IMR-90 (cell line): ENCODE results near the gene MCM3AP. TPM values are rescaled to one million over a fixed set of nuclear protein-coding genes. Genes with fewer than 3 reads are reported as not detected.

Experiments
- ATAC-seq: fragments of 200-7000 bp; cut with Tn5 transposase; 2 replicates; pipeline ENCODE4 v1.9.1; 2020; ENCODE audit warnings: low read depth, mild to moderate bottlenecking, moderate library complexity
- BruUV-seq: library from RNA; stranded (reverse); fragments of 400-500 nt; replicated peaks from 2 replicates; lab custom pipeline; 2021; lab: Mats Ljungman, UMichigan
- CTCF ChIA-PET: fragments of 300-600 bp; formaldehyde crosslinking; extraction: SDS; loops from one replicate; lab custom pipeline; 2021; ENCODE audit warnings: antibody characterized with exemption; lab: Yijun Ruan, JAX
- POLR2A ChIA-PET: fragments of 300-600 bp; sonication (Branson Sonifier 250); formaldehyde crosslinking; loops from one replicate; lab custom pipeline; 2022; ENCODE audit warnings: antibody characterized with exemption; ENCODE audit not compliant: unreplicated experiment; lab: Charles Lee
- DNase-seq: peaks from one replicate; pipeline ENCODE4 v3.0.0; 2013
- H2AFZ ChIP-seq: replicated peaks from 2 replicates; pipeline ENCODE3; 2013; ENCODE audit warnings: low read length, mild to moderate bottlenecking; ENCODE audit not compliant: poor library complexity
- H2AK5ac ChIP-seq: 2 replicates; pipeline ENCODE4 v1.6.1; 2013; ENCODE audit warnings: low read depth, low read length, inconsistent platforms
- H2AK9ac ChIP-seq: replicated peaks from 2 replicates; pipeline ENCODE3; 2013; ENCODE audit warnings: mild to moderate bottlenecking, low read depth, low read length, moderate library complexity; ENCODE audit not compliant: poor library complexity
- H2BK120ac ChIP-seq: 2 replicates; pipeline ENCODE4 v1.6.1; 2013; ENCODE audit warnings: low read depth, low read length, inconsistent platforms
- H2BK15ac ChIP-seq: 3 replicates; pipeline ENCODE4 v1.6.1; 2013; ENCODE audit warnings: low read depth, low read length, inconsistent platforms
- H2BK20ac ChIP-seq: 2 replicates; pipeline ENCODE4 v1.6.1; 2013; ENCODE audit warnings: low read depth, mild to moderate bottlenecking, inconsistent platforms, low read length, moderate library complexity
- H2BK5ac ChIP-seq: 2 replicates; pipeline ENCODE4 v1.6.1; 2013; ENCODE audit warnings: mild to moderate bottlenecking, low read depth, low read length, inconsistent platforms; ENCODE audit not compliant: poor library complexity, severe bottlenecking
- H3K14ac ChIP-seq: replicated peaks from 2 replicates; pipeline ENCODE4 v1.6.1; 2013; ENCODE audit warnings: low read depth, low read length, inconsistent platforms
- H3K18ac ChIP-seq: 2 replicates; pipeline ENCODE4 v1.6.1; 2013; ENCODE audit warnings: low read depth, low read length, control low read depth
- H3K23ac ChIP-seq: 2 replicates; pipeline ENCODE4 v1.6.1; 2013; ENCODE audit warnings: low read depth, low read length, inconsistent platforms
- H3K27ac ChIP-seq: 2 replicates; pipeline ENCODE4 v1.5.1; 2013; ENCODE audit warnings: mild to moderate bottlenecking, control low read depth, low read length; ENCODE audit not compliant: insufficient read depth
- H3K27me3 ChIP-seq: 2 replicates; pipeline ENCODE4 v1.6.1; 2013; ENCODE audit warnings: low read length; ENCODE audit not compliant: control insufficient read depth, insufficient read depth
- H3K36me3 ChIP-seq: 2 replicates; pipeline ENCODE4 v1.6.1; 2013; ENCODE audit warnings: low read length, mixed read lengths; ENCODE audit not compliant: control insufficient read depth, insufficient read depth
- H3K4ac ChIP-seq: 2 replicates; pipeline ENCODE4 v1.6.1; 2013; ENCODE audit warnings: low read depth, low read length, inconsistent platforms
- H3K4me1 ChIP-seq: 2 replicates; pipeline ENCODE4 v1.6.1; 2013; ENCODE audit warnings: low read length, mixed read lengths; ENCODE audit not compliant: control insufficient read depth, insufficient read depth
- H3K4me2 ChIP-seq: 2 replicates; pipeline ENCODE4 v1.6.1; 2013; ENCODE audit warnings: low read depth, mild to moderate bottlenecking, control low read depth, low read length, moderate library complexity
- H3K4me3 ChIP-seq: 2 replicates; pipeline ENCODE4 v1.5.1; 2013; ENCODE audit warnings: low read depth, mild to moderate bottlenecking, control low read depth, low read length, moderate library complexity; ENCODE audit not compliant: insufficient read depth
- H3K56ac ChIP-seq: 2 replicates; pipeline ENCODE4 v1.6.1; 2013; ENCODE audit warnings: low read length, inconsistent platforms; ENCODE audit not compliant: insufficient read depth; ENCODE audit errors: extremely low read depth
- H3K79me1 ChIP-seq, 2 experiments: 2 replicates each; pipeline ENCODE4 v1.6.1; 2013; ENCODE audit warnings: low read length in 2 of 2, inconsistent platforms in 1 of 2, low read depth in 1 of 2
- H3K9ac ChIP-seq: 2 replicates; pipeline ENCODE4 v1.6.1; 2013; ENCODE audit warnings: low read depth, low read length, control low read depth
- H3K9me1 ChIP-seq: 2 replicates; pipeline ENCODE4 v1.6.1; 2013; ENCODE audit warnings: low read length, inconsistent platforms; ENCODE audit not compliant: insufficient read depth
- H3K9me3 ChIP-seq: 2 replicates; pipeline ENCODE4 v1.6.1; 2013; ENCODE audit warnings: low read length; ENCODE audit not compliant: control insufficient read depth, insufficient read depth
- H4K20me1 ChIP-seq: 2 replicates; pipeline ENCODE4 v1.6.1; 2013; ENCODE audit warnings: low read length, inconsistent platforms; ENCODE audit not compliant: insufficient read depth
- H4K5ac ChIP-seq: 2 replicates; pipeline ENCODE4 v1.6.1; 2013; ENCODE audit warnings: mild to moderate bottlenecking, low read depth, low read length, control low read depth
- H4K8ac ChIP-seq, 2 experiments: 2 replicates each; pipeline ENCODE4 v1.6.1; 2013; ENCODE audit warnings: low read depth in 2 of 2, low read length in 2 of 2, control low read depth in 1 of 2, inconsistent platforms in 1 of 2
- H4K91ac ChIP-seq: 2 replicates; pipeline ENCODE4 v1.6.1; 2013; ENCODE audit warnings: low read depth, low read length, inconsistent platforms; ENCODE audit not compliant: insufficient read depth
- CEBPB ChIP-seq: IDR thresholded peaks from 2 replicates; pipeline ENCODE4 v1.6.1; 2012; ENCODE audit warnings: low read depth, low read length, improper control_type of control experiment
- CTCF ChIP-seq: conservative IDR thresholded peaks from 2 replicates; pipeline ENCODE4 v1.5.1; 2012; ENCODE audit warnings: mild to moderate bottlenecking, low read depth, low read length, improper control_type of control experiment
- ELK1 ChIP-seq: fragments of 150-350 bp; IDR thresholded peaks from 2 replicates; pipeline ENCODE4 v1.6.1; 2016; ENCODE audit warnings: low read depth, mild to moderate bottlenecking, low read length, moderate library complexity, borderline replicate concordance
- MAFK ChIP-seq: IDR thresholded peaks from 2 replicates; pipeline ENCODE4 v1.6.1; 2012; ENCODE audit warnings: low read depth, low read length, improper control_type of control experiment
- MXI1 ChIP-seq: IDR thresholded peaks from 2 replicates; pipeline ENCODE4 v1.6.1; 2012; ENCODE audit warnings: low read depth, mild to moderate bottlenecking, low read length, moderate library complexity, borderline replicate concordance
- RAD21 ChIP-seq: IDR thresholded peaks from 2 replicates; pipeline ENCODE4 v1.6.1; 2012; ENCODE audit warnings: low read length, improper control_type of control experiment
- RCOR1 ChIP-seq: IDR thresholded peaks from 2 replicates; pipeline ENCODE4 v1.6.1; 2012; ENCODE audit warnings: mild to moderate bottlenecking, low read length, improper control_type of control experiment; ENCODE audit not compliant: insufficient replicate concordance
- RFX5 ChIP-seq: IDR thresholded peaks from 2 replicates; pipeline ENCODE4 v1.8.0; 2012; ENCODE audit warnings: low read depth, mild to moderate bottlenecking, low read length, moderate library complexity
- WGBS, 2 experiments: methylation state at CpG; one replicate each; pipeline versions ENCODE4 v1.1.5 to v1.1.7; 2013; ENCODE audit warnings: missing lambda C conversion rate in 2 of 2; ENCODE audit not compliant: insufficient read length in 1 of 2; ENCODE audit errors: extremely low coverage in 2 of 2; 5-methylcytosine and 5-hydroxymethylcytosine counted together
- dilution Hi-C: fragments of 300-500 bp; cut with HindIII; formaldehyde crosslinking; loops from one replicate; pipeline ENCODE4 v1.14.3; 2018; ENCODE audit warnings: low sequenced_read_pairs; ENCODE audit not compliant: unreplicated experiment
- in situ Hi-C: fragments of 300-500 bp; cut with MboI; formaldehyde crosslinking; loops from 3 replicates; pipeline ENCODE4 v1.14.3; 2019; ENCODE audit warnings: low sequenced_read_pairs, inconsistent platforms, mixed read lengths
- intact Hi-C: fragments of 100-400 bp; cut with micrococcal nuclease; formaldehyde crosslinking; loops from 2 replicates; pipeline ENCODE4 v1.10.0; 2022
- polyA plus RNA-seq, 3 experiments: library from polyadenylated mRNA; depleted of rRNA; stranded (reverse); fragments of >200 nt; gene quantifications; 2 replicates each; pipeline ENCODE4 v1.2.3, GENCODE V29; 2012; ENCODE audit warnings: low replicate concordance in 1 of 3
- total RNA-seq: library from RNA; depleted of rRNA; stranded (reverse); fragments of >200 nt; gene quantifications from 2 replicates; pipeline ENCODE4 v1.2.3, GENCODE V29; 2012
- TF ChIP-seq, protein P1 (sequence below): fragments of 150-350 bp; IDR thresholded peaks from 2 replicates; pipeline ENCODE4 v1.6.1; 2017; ENCODE audit warnings: mild to moderate bottlenecking, antibody characterized with exemption, low read length, low read depth

Gene MCM3AP
- total and polyA plus RNA-seq, 2 of the 4 experiments (the other 2 are of a cell fraction): 46.5 to 63.1 TPM

DNA sequence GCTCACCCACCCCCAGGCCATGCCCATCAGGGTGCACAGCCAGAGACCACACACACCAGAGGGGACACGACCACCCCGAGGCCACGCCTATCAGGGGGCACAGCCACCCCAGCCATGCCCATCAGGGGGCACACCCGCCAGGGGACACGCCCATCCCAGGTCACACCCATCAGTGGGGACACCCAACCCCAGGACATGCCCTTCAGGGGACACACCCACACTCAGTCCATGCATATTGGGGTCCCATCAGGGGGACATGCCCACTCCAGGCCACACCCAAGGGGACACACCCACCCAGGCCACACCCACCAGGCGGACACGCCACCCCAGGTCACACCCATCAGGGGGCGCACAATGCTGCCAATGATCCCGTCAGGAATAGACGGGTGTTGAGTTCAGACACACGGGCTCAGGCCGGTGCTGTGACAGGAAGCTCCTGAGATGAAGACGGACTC lies 20.7 kb downstream of the MCM3AP start:
- peaks cover 12 to 27% of the 10 kb centered on the region in 2 experiments for H3K79me1 ChIP-seq
- H3K9ac ChIP-seq: no peak overlapping the region
- DNase-seq (no peak), ATAC-seq (no peak)
- TF ChIP-seq RAD21 (no peak), MXI1 (no peak), CEBPB (no peak), ELK1 (no peak), MAFK (no peak), RFX5 (no peak), RCOR1 (no peak), CTCF (no peak)
- TF ChIP-seq, protein P1, sequence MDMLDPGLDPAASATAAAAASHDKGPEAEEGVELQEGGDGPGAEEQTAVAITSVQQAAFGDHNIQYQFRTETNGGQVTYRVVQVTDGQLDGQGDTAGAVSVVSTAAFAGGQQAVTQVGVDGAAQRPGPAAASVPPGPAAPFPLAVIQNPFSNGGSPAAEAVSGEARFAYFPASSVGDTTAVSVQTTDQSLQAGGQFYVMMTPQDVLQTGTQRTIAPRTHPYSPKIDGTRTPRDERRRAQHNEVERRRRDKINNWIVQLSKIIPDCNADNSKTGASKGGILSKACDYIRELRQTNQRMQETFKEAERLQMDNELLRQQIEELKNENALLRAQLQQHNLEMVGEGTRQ: no peak
- in situ Hi-C loops: no loop called here
- peaks cover 14% of the 10 kb centered on the region; the same call in 1 of the 2 replicates for H4K20me1 ChIP-seq
- H2AK5ac ChIP-seq: no peak overlapping the region
- no peak overlapping the region for H2BK20ac ChIP-seq
- H3K23ac ChIP-seq: no peak overlapping the region
- no peak overlapping the region for H3K56ac ChIP-seq
- intact Hi-C loops: no loop called here
- WGBS, 2 experiments: 98% methylated on average over 6 of the region's 13 CpGs; no CpG with 5 or more reads in 1 of the 2 experiments
- H3K36me3 ChIP-seq: peaks cover 67% of the 10 kb centered on the region
- POLR2A ChIA-PET: no interaction called here
- H3K27ac ChIP-seq: no peak overlapping the region
- H2BK120ac ChIP-seq: no peak overlapping the region
- no peak overlapping the region for H4K8ac ChIP-seq
- no peak overlapping the region for H4K5ac ChIP-seq
- no peaks in the 10 kb centered on the region for H3K4me1 ChIP-seq
- no peaks in the 10 kb centered on the region for H3K27me3 ChIP-seq
- no peak overlapping the region for H2BK15ac ChIP-seq
- no peak overlapping the region for H3K4ac ChIP-seq
- H3K18ac ChIP-seq: no peak overlapping the region
- no peak overlapping the region for H3K14ac ChIP-seq
- no peak overlapping the region for H2AK9ac ChIP-seq
- CTCF ChIA-PET: no interaction called here
- BruUV-seq: no TSS peak
- H2BK5ac ChIP-seq: no peak overlapping the region
- no peak overlapping the region for H3K4me3 ChIP-seq
- dilution Hi-C loops: no loop called here
- no peak overlapping the region for H3K4me2 ChIP-seq
- H2AFZ ChIP-seq: peak overlapping the region; percentile 32
- H4K91ac ChIP-seq: no peak overlapping the region
- H3K9me1 ChIP-seq: no peaks in the 10 kb centered on the region
- H3K9me3 ChIP-seq: no peaks in the 10 kb centered on the region
